ENCODE results near the gene CCDC61.

The CCDC61 gene

DNA sequence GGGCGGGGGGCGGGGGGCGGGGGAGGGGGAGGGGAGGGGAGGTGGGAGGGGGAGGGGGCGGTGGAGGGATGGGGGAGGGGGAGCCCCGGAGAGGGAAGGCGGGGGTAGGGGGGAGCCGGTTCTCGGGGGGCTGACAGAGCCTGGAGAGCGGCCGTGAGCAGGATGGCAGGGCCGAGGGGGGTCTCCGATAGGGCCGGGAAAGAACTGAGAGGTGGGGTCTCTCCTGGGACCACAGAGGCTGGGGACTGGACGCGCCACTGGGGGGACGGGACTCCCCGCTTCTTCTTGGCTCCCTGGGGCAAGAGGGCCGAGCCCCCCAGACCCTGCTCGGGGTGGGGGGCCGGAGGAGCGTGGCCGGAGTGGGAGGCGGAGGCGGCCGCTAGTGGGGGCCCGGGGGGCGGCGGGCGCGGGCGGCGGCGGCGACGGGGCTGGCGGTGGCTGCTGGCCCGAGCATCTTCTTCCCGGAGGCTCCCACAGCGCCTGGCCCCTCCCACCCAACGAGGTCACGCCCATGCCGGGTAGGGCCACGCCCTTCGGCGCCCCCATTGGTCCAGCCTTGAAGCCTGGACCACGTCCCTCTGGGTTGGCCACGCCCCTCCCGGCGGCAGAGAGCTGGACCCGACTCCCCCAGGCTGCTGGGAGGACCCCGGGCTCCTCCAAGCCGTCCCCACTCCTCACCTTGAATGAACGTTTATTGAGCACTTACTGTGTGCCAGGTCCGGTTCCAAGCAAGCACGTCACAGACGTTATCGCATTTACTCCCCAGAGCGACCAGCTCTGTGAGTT is 21.5 kb upstream of the CCDC61 start, which contains the start of gene NOVA2:
Gene NOVA2, minus strand, starts transcription at position 313 of the 786 bp plus-strand sequence. CDS start 514 bp downstream, outside the sequence.
- DNase-seq, result peak; percentile 78

DNA sequence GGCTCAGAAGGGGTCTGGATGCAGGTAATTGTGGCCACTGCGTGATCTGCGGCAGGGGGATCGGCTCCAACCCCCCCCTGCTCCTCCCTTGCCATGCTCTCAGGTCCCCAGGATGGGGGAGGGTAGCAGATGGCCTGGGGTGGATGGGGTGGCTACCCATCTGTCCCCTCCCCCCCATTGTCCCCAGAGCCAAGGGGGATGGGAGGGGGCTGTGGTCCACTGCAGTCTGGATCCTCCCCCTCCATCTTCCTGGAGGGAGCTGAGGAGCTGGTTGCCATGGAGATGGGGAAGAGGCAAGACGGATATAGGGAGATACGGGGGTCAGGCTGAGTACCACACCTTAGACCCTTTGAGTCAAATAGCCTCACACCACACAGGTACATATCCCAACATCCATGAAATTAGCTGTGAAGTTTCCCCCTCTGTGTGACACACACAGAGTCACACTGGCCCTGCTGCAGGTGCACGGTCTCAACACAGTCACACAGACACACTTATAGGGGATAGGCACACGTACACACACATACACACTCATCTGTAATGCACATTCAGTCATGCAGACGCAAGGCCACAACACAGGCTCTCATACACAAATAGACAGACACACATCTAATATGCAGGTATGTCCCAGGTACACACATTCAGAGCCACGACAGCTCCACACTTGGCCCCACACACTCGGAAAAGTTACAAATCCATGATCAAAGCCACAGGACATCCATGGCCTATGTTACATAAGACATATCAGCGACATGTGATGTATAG is 19.8 kb upstream of the CCDC61 start:
- no peak for DNase-seq

DNA sequence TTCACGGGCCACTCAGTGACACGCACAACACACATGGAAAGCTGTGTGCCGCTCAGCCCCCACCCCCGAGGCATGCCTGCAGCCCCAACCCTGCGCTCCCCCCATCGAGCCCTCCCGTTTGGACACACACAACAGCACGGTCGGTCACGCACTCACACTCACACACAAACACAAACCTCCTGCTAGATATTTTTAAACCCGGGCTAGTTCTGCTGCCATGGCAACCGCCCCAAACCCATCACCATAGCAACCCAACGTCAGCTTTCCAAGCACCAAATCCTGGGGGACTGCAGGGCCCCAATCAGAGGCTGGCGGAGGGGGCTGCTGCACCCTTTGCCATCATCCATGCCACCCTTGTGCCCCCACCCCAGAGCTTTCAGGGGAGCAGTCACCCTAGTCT is 19.1 kb upstream of the CCDC61 start:
- DNase-seq, result no peak

DNA sequence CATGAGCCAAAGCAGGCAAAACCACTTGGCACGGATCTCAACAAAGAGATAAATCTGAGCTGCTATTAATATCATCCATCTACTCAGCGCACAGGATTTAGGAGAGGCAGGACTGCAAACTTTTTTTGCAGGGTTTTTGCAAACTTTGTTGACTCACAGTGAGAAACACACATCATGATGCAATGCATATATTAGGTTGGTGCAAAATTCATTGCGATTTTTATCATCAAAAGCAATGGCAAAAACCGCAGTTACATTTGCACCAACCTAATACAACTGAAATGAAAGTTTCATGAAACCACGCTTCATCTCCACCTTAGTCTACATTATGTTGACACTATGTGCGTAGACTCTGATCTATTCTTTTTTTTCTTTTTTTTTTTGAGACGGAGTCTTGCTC is 17.1 kb upstream of the CCDC61 start:
- no peak for DNase-seq

DNA sequence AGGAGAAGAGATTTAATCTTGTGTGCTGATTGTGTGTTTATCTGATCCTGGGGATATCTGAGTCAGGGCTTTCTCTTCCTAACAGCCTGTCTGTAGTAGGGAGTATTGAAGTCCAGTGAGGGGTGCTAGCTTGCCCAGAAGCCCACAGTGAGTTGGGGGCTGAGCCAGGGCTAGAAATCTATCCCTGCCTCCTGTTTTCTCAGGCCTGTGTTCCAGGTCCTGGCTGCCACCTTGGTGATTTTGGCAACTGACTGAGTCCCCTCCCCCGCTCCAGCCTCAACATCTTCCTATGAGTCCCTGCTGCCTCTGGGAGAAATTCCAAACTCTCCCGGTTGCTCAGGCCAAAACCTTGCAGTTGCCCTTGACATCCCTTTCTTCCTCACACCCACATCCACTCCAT is 13.9 kb upstream of the CCDC61 start:
- no peak for DNase-seq

DNA sequence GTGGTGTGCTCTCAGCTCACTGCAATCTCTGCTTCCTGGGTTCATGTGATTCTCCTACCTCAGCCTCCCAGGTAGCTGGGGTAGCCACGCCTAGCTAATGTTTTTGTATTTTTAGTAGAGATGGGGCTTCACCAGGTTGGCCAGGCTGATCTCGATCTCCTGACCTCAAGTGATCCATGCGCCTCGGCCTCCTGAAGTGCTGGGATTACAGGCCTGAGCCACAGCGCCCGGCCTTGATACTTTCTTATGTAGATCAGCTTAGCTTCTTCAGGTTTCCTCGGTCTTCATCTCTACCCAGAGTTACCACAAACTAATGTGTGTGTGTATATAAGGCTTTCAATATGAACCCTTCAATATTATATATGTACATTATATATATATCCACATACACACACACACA is 9.9 kb upstream of the CCDC61 start:
- no peak for DNase-seq

DNA sequence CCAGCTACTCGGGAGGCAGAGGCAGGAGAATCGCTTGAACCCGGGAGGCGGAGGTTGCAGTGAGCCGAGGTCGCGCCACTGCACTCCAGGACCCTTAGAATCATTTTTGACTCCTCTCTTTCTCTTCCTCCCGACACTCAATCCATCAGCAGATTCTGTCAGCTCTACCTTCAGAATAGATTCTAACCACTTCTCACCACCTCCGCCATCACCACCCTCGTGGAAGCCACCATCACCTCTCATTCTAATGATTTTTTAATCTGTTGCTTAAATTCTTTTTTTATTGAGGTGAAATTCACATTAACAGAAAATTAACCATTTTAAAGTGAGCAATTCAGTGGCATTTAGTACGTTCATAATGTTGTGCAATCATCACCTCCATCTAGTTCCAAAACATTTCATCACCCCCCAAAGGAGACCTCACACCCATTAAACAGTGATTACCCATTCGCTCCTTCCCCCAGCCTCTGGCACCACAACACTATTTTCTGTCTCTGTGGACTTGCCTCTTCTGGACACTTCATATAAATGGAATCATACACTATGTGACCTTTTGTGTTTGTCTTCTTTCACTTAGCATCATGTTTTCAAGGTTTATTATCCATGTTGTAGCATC is 5.0 kb upstream of the CCDC61 start:
- DNase-seq, result no peak

DNA sequence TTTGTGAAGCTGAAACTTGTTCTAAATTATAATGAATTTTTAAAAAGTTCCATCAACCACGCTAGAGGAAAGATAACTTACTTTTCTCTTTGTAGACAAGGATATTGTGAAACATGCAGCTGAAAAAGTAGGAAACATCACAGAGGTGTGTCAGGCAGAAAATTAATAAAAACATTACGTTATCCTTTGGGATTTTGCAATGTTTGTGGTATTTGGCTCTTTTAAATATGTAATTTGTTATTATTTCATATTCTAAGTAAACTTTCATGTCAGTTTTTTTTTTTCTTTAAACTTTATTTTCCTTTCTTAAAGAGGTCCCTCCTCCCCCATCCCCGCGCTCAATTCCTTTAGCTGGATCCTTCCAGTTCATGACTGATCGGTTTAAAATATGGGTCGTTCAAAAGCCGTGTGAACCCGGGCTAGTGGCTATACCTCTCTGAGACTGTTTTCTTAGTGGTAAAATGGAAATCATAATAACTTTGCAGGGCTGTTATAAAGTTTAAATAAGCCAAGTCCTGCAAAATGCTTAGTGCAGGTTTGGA is 740 bp upstream of the CCDC61 start:
- no peak for DNase-seq

DNA sequence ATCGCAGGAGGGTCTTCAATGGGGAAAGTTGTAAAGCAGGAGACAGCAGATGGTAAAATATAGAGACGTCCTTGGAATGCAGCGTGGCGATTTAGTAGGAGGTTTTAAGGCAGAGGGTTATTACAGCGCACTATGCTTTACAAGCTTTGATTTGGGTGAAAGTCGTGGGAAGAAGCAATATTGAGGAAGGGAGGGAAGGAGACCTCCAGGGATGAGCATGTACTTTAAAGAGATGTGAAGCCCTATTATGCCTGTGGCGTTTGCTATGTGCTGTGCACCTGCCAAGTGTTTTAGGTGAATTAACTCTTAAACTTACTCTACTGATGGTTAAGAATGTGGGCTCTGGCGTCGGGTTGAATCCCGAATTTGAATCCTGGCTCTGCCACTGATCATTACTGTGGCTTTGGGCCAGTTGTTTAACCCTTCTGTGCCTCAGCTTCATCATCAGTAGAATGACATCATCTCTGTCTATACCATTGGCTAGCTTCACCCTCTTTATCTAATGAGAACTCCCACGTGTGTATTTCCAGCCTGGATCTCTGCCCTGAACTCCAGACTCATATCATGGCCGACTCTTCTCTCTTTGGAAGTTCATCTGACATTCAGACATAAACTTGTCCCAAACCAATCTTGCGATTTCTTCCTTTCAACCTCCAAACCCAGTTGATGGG is 583 bp downstream of the CCDC61 start:
- DNase-seq, result no peak

DNA sequence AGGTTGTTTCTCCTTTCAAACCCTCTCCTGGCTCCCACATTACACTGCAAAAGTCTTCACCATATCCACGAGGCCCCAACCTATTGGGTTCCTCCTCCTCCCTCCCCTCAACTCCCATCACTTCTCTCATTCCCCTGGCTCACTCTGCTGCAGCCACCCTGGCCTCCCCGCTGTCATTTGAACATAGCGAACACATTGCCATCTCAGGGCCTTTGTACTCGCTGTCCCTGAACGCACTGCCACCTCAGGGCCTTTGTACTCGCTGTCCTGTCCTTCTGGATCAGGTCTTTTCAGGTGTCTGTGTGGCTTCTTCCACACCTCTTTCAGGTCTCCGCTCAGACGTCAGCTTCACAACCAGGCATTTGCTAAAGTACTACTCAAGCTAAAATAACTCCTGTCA is 1.7 kb downstream of the CCDC61 start:
- no peak for DNase-seq

DNA sequence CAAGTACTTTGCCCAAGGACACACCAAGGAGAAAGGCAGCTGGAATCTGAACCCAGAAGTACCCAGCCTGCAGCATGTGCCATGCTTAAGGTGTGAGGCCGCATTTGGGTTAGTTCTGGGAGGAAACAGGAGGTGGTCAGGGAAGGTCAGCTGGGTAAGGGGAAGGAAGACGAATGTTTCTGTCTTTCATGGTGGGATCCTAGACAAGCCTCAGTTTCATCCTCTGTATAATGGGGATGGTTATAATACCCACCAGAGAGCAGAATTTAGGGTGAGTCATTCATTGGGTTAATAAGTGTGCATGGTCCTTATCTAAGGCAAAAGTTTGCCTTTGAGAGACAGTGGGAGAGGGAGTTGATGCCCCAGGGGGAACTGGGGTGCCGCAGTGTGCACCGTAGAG is 3.6 kb downstream of the CCDC61 start:
- no peak for DNase-seq

DNA sequence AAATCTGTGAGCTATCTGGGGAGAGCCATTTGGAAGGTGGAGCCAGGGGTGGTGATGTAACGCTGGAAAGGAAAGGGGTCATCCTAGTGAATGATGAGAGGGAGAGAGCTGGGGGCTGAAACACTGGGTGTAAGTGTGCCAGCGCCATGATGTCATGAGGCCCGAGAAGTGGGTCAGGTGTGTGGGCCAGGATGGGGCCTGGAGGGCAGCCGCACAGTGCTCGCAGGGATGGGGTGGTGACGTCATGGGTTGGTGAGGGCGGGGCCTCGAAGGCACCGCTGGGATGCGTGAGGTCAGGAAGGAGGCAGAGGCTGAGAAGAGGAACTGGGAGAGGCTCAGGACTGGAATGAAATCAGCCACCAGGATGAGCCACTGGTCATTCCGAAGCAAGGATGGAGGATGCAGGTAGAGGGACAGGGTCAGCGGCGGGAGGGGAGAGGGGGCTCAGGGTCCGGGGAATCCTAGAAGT is 4.4 kb downstream of the CCDC61 start:
- DNase-seq, result peak; percentile 12

DNA sequence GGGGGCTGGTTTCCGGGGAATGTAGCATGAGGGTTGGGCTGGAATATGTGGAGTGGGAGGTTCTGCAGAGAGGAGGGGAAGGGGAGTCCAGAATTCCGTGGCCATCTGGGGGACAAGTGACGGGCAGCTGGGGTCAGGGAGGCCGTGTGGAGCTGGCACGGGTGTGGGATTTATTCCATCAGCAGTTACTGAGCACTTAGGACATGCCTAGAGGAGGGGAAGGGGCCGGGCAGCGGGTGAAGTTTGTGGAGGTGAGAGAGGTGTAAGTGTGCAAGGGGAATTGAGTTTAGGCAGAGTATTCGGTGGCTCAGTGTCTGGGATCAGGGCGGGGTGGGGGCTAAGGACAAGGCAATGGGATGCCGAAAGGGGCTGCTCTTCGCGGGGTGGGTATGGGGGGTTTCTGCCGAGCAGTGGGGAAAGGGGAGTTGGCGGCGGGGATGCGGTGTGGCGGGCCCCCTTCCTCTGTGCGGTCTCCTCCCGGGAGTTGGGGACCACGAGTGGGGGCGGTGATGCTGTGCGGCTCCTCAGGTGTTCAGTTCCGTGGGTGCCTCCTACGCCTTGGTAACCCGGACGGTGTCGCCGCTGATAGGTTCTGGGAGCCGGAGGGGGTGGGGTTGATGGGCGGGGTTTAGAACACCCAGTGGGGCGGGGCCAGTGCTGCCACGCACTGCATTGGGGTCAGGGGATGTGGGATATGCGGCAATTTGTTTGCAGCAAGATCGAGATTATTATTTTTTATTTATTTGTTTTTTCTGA is 5.4 kb downstream of the CCDC61 start:
- peak; percentile 36 for DNase-seq

DNA sequence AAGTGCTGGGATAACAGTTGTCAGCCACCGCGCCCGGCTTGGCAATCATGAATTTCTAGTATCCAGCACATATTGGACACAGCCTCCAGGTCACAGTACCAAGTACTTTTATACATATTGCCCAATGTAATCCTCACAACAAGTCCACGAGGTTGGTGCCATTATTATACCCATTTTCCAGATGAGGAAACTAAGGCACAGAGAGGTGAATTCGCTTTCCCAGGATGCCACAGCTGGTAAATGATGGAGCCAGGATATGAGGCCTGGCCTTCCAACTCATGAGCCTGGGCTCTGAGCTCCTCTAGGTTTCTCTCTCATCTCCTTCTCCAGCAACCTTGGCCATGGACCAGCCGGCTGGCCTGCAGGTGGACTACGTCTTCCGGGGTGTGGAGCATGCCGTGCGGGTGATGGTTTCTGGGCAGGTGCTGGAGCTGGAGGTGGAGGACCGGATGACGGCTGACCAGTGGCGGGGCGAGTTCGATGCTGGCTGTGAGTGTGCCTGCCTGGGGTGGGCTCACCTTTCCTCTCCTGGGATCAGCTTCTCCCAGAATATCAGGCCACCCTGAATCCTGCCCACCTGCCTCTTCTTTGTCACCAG is 7.5 kb downstream of the CCDC61 start:
- no peak for DNase-seq

DNA sequence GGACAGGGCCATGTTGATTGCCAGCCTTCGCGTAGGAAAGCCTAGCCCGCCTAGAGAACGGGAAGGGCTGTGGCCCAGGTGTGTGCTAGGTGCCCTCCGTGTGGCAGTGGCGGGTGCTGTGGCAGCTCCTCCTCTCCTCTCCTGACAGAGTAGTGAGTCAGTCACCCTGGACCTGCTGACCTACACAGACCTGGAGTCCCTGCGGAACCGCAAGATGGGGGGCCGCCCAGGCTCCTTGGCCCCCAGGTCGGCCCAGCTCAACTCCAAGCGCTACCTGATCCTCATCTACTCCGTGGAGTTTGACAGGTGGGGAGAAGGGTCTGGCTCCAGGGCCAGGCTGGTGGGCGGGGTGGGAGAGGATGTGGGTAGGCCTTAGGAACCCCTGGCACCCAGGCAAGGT is 11.1 kb downstream of the CCDC61 start:
- no peak for DNase-seq

DNA sequence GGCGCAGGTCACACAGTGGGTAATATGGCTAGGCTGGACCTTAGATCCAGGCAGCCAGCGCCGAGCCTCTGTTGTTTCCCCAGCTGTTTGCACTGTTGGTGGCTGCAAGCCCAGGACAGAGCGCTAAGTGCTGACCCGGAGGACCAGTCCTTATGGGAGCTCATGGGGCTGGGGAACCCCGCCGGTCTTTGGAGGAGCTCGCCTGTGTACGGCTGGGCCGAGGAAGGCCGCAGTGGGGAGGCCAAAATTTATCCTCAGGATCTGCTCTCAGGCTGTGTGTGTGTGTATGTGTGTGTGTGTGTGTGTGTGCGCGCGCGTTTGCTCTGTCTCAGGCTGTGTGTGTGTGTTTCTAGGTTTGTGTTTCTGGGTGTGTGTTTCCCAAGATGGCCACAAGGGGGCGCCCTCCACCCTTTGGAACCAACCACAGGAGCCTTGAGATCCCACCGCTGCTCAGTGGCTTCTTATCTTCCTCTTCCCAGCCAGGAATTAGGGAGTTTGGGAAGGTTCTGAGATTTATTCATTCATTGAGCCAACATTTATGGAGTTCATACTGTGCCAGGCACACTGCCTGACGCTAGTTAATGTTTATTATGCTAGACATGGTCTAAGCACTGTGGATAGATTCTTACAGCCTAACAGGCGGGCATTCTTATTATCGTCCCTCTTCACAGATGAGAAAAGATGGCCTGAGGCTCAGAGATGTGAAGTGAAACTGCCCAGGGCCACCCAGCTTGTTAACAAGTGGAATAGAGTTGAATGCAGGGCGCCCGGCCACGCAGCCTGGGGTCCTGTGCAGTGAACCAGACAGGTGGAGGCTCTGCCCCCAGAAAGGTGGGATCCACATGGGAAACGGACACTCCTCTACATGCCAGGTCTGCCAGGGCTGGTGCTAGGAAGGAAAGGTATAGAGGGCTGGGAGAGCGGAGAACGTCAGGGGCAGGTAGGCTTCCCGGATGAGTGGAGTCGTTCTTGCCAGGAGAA is 14.6 kb downstream of the CCDC61 start:
- peak; percentile 73 for DNase-seq

DNA sequence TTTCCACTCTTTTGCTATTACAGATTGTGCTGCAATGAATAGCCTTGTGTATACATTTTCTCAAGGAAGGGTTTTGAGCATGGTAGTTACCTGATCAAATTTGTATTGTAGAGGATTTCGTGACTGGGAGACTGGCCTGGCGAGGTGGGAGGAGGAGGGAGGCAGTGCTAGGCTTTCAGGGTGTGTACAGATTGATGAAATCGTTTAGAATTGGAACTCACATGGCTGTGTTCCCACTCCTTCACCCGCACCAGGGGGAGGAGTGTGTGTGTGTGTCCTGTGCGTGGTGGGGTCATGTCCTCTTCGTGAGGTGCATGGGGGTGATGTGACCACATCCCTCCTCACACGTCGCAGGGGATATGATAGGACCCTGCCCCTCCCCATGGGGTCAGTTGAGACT is 19.3 kb downstream of the CCDC61 start:
- no peak for DNase-seq

DNA sequence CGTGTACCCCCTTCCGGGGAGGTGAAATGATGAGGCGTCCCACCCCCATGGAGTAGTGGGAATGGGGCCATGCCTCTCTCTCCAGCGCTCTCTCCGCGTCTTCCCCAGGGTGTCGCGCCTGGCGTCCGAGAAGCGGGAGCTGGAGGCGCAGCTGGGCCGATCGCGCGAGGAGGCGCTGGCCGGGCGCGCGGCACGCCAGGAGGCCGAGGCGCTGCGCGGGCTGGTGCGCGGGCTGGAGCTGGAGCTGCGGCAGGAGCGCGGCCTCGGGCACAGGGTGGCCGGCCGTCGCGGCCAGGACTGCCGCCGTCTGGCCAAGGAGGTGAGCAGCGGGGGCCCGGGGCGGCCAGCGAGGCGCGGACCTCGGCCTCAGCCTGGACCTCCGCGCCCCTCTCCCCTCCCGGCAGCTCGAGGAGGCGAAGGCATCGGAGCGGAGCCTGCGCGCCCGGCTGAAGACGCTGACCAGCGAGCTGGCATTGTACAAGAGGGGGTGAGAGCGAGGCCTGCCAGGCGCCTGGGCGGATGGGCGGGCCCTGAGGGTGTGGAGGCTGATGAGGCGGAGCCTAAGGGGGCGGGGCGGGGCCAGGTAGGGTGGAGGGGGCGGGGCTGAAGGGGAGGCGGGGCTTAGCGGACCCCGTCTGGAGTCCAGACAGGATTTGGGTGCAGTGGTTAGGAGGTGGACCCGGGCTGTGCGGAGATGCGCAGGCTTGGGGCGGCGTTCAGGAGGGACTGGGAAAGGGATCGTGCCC is 19.8 kb downstream of the CCDC61 start:
- no peak for DNase-seq

DNA sequence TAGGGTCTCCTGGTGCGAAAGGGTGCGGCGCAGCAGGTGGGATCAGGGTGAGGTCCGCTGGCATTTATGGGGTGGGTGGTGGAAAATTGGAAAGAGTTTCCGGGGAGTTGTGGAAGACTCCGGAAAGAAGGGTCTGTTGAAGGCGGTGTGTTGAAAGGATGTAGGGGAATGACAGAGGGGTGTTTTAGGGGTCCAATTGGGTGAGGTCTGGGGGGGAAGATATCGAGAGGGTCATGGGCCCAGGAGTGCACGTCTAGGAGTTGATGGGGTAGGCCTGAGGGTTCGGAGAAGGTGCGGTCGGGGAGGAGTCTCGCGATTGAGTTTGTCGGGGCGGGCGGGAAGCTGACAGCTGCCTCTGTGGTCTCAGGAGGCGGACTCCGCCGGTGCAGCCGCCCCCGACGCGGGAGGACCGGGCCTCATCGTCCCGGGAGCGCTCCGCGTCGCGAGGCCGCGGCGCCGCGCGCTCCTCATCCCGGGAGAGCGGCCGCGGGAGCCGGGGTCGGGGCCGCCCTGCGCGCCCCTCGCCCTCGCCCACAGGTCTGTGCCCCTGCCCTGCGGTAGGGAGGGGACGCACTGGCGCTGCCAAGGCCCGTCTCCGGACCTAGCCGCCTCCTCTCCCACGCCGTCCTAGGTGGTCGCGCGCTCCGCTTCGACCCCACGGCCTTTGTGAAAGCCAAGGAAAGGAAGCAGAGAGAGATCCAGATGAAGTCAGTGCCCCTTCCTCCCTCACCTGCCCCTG is 20.6 kb downstream of the CCDC61 start:
- no peak for DNase-seq

Data from midbrain (tissue), 1 donor.